ENCODE data around the gene SPEN.

The SPEN gene

GRCh38 chr1:15949453-15950245, 102.1 kb downstream of the SPEN start:
- DNase-seq, result no peak

GRCh38 chr1:15950302-15950701, 102.8 kb downstream of the SPEN start:
- DNase-seq, result no peak

GRCh38 chr1:15950763-15951295, 103.3 kb downstream of the SPEN start:
- DNase-seq, result no peak

GRCh38 chr1:15951341-15952153, 104.0 kb downstream of the SPEN start:
- DNase-seq, result no peak

- DNase-seq, result no peak
Observed at GRCh38 chr1:15952317-15953258, 105.1 kb downstream of the SPEN start.

- DNase-seq, result peak; percentile 32
Observed at GRCh38 chr1:15953294-15953771, 105.8 kb downstream of the SPEN start.

GRCh38 chr1:15953791-15954241, 106.3 kb downstream of the SPEN start:
- no peak for DNase-seq

- no peak for DNase-seq
Observed at GRCh38 chr1:15954316-15954715, 106.8 kb downstream of the SPEN start.

- no peak for DNase-seq
Observed at GRCh38 chr1:15955552-15955951, 108.0 kb downstream of the SPEN start.

- no peak for DNase-seq
Observed at GRCh38 chr1:15956150-15956549, 108.6 kb downstream of the SPEN start.

GRCh38 chr1:15957221-15958095, 110.0 kb downstream of the SPEN start:
- no peak for DNase-seq

- DNase-seq, result no peak
Observed at GRCh38 chr1:15958111-15958510, 110.6 kb downstream of the SPEN start.

GRCh38 chr1:15958793-15959192, 111.3 kb downstream of the SPEN start:
- DNase-seq, result no peak

GRCh38 chr1:15959424-15959823, 111.9 kb downstream of the SPEN start:
- no peak for DNase-seq

- DNase-seq, result no peak
Observed at GRCh38 chr1:15959827-15960446, 112.4 kb downstream of the SPEN start.

GRCh38 chr1:15960808-15961207, 113.3 kb downstream of the SPEN start:
- no peak for DNase-seq

- DNase-seq, result no peak
Observed at GRCh38 chr1:15961492-15961891, 114.0 kb downstream of the SPEN start.

GRCh38 chr1:15962176-15962575, 114.7 kb downstream of the SPEN start:
- DNase-seq, result no peak

GRCh38 chr1:15962671-15963362, 115.3 kb downstream of the SPEN start:
- no peak for DNase-seq

- no peak for DNase-seq
Observed at GRCh38 chr1:15963363-15963967, 116.0 kb downstream of the SPEN start.

Measured in NCI-H446 treated with DMSO at 0.1 percent for 48 hours (cell line).